ENCODE measurements around the gene CLIP4. TPM values are rescaled to one million over a fixed set of nuclear protein-coding genes. Genes with fewer than 3 reads are reported as not detected.

The CLIP4 gene
- total RNA-seq, 1 experiment from 2014 or later: 1.2 TPM

- ChIA-PET CTCF (no interaction called here), POLR2A (no interaction called here)
- Mint-ChIP-seq H3K4me1 (ENCODE audit: low read depth, unreplicated experiment) (no peaks in the 10 kb centered on the region), H3K27me3 (ENCODE audit: insufficient read depth, unreplicated experiment) (peaks cover 14% of the 10 kb centered on the region), H3K4me3 (ENCODE audit: unreplicated experiment) (no peak overlapping the region), H3K36me3 (ENCODE audit: insufficient read depth, unreplicated experiment) (no peaks in the 10 kb centered on the region), H3K9me3 (ENCODE audit: unreplicated experiment) (no peaks in the 10 kb centered on the region), H3K27ac (ENCODE audit: unreplicated experiment) (no peak overlapping the region)
- Histone ChIP-seq H3K4me1 (no peaks in the 10 kb centered on the region), H3K4me3 (ENCODE audit: low read depth, low read length) (no peak overlapping the region), H3K36me3 (ENCODE audit: control insufficient read depth, insufficient read depth, low read length) (no peaks in the 10 kb centered on the region), H3K27me3 (replicated peaks; ENCODE audit: control insufficient read depth, insufficient read depth, low read length) (no peaks in the 10 kb centered on the region; the same call in 1 of the 2 replicates), H3K9me3 (no peaks in the 10 kb centered on the region)
- BruUV-seq (replicated peaks): no TSS peak
- no peak for DNase-seq
- TF ChIP-seq, protein P1, sequence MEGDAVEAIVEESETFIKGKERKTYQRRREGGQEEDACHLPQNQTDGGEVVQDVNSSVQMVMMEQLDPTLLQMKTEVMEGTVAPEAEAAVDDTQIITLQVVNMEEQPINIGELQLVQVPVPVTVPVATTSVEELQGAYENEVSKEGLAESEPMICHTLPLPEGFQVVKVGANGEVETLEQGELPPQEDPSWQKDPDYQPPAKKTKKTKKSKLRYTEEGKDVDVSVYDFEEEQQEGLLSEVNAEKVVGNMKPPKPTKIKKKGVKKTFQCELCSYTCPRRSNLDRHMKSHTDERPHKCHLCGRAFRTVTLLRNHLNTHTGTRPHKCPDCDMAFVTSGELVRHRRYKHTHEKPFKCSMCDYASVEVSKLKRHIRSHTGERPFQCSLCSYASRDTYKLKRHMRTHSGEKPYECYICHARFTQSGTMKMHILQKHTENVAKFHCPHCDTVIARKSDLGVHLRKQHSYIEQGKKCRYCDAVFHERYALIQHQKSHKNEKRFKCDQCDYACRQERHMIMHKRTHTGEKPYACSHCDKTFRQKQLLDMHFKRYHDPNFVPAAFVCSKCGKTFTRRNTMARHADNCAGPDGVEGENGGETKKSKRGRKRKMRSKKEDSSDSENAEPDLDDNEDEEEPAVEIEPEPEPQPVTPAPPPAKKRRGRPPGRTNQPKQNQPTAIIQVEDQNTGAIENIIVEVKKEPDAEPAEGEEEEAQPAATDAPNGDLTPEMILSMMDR (IDR thresholded peaks at IDR 0.05; ENCODE audit: insufficient read depth in 1 of 2, low read depth in 1 of 2, low read length in 1 of 2, severe bottlenecking in 1 of 2, unreplicated experiment in 1 of 2): no peak
- intact Hi-C loops (cut with micrococcal nuclease; ENCODE audit: unreplicated experiment): no loop called here
These were observed 111.2 kb downstream of the CLIP4 start for GRCh38 chr2:29226375-29226774.

- no peaks in the 10 kb centered on the region for H3K9me3 ChIP-seq
- no peaks in the 10 kb centered on the region for H3K36me3 ChIP-seq (ENCODE audit: control insufficient read depth, insufficient read depth, low read length)
- ChIA-PET POLR2A (no interaction called here), CTCF (no interaction called here)
- no peak for DNase-seq
- H3K4me1 ChIP-seq: no peaks in the 10 kb centered on the region
- H3K4me1 Mint-ChIP-seq (ENCODE audit: low read depth, unreplicated experiment): no peaks in the 10 kb centered on the region
- intact Hi-C loops (cut with micrococcal nuclease; ENCODE audit: unreplicated experiment): no loop called here
- H3K4me3 ChIP-seq (ENCODE audit: low read depth, low read length): no peak overlapping the region
- no peak overlapping the region for H3K4me3 Mint-ChIP-seq (ENCODE audit: unreplicated experiment)
- BruUV-seq (replicated peaks): no TSS peak
- H3K27me3 ChIP-seq (replicated peaks; ENCODE audit: control insufficient read depth, insufficient read depth, low read length): no peaks in the 10 kb centered on the region; the same call in 1 of the 2 replicates
- no peaks in the 10 kb centered on the region for H3K36me3 Mint-ChIP-seq (ENCODE audit: insufficient read depth, unreplicated experiment)
- no peaks in the 10 kb centered on the region for H3K9me3 Mint-ChIP-seq (ENCODE audit: unreplicated experiment)
- H3K27ac Mint-ChIP-seq (ENCODE audit: unreplicated experiment): no peak overlapping the region
- TF ChIP-seq, protein P1 (IDR thresholded peaks at IDR 0.05; ENCODE audit: insufficient read depth in 1 of 2, low read depth in 1 of 2, low read length in 1 of 2, severe bottlenecking in 1 of 2, unreplicated experiment in 1 of 2): no peak
- H3K27me3 Mint-ChIP-seq (ENCODE audit: insufficient read depth, unreplicated experiment): peaks cover 11% of the 10 kb centered on the region
These were observed 111.6 kb downstream of the CLIP4 start for GRCh38 chr2:29226808-29227207.

DNA sequence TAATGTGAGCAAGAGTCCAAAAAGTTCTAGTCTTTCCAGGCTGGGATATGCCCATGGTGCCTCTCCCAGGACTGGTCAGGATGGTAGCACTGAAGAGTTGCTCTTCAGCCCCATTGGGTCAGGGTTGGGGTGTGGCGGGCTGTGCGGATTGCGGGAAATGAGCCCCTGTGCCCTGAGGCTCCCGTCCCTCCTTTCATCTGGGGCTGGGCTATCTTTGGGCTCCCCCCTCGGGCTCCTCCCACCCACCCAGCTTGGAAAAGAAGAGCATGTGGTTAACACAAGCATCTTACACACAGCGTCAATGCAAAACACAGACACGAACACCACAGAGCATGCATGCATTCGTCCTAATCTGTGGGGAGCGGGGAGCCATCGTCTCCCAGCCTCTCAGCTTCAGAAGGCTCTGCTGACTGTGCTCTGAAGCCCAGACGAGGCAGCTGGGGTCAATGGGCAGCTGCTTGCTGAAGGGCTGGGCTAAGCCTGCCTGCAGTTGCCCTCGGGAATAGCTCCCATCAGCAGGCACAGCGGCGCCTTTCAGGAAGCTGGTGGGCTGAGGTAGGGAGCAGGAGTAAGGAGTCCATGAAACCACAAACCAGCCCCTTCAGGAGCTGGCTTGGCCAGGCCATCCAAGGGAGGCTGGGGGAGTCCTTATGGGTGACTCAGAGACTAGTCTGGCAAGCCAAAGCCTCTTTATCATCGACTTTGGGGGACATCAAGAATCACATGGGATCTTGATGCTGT is 112.9 kb downstream of the CLIP4 start:
- BruUV-seq (replicated peaks): no TSS peak
- CTCF ChIA-PET: no interaction called here
- H3K36me3 Mint-ChIP-seq (ENCODE audit: insufficient read depth, unreplicated experiment): no peaks in the 10 kb centered on the region
- no peaks in the 10 kb centered on the region for H3K9me3 Mint-ChIP-seq (ENCODE audit: unreplicated experiment)
- POLR2A ChIA-PET: no interaction called here
- no peaks in the 10 kb centered on the region for H3K4me1 ChIP-seq
- no peak for DNase-seq
- H3K27me3 ChIP-seq (replicated peaks; ENCODE audit: control insufficient read depth, insufficient read depth, low read length): no peaks in the 10 kb centered on the region; the same call in 1 of the 2 replicates
- TF ChIP-seq, protein P1 (IDR thresholded peaks at IDR 0.05; ENCODE audit: insufficient read depth in 1 of 2, low read depth in 1 of 2, low read length in 1 of 2, severe bottlenecking in 1 of 2, unreplicated experiment in 1 of 2): no peak
- intact Hi-C loops (cut with micrococcal nuclease; ENCODE audit: unreplicated experiment): no loop called here
- no peaks in the 10 kb centered on the region for H3K9me3 ChIP-seq
- no peaks in the 10 kb centered on the region for H3K4me1 Mint-ChIP-seq (ENCODE audit: low read depth, unreplicated experiment)
- H3K36me3 ChIP-seq (ENCODE audit: control insufficient read depth, insufficient read depth, low read length): no peaks in the 10 kb centered on the region
- no peak overlapping the region for H3K27ac Mint-ChIP-seq (ENCODE audit: unreplicated experiment)
- H3K4me3 ChIP-seq (ENCODE audit: low read depth, low read length): no peak overlapping the region
- peaks cover 11% of the 10 kb centered on the region for H3K27me3 Mint-ChIP-seq (ENCODE audit: insufficient read depth, unreplicated experiment)
- H3K4me3 Mint-ChIP-seq (ENCODE audit: unreplicated experiment): no peak overlapping the region

Data from Caco-2 (cell line).